Astrocyte (in vitro differentiated cells and primary cell): Measurements from ENCODE around the gene GGCX. TPM values are rescaled to one million over a fixed set of nuclear protein-coding genes. Genes with fewer than 3 reads are reported as not detected.

ENCODE experiments used
- DNase-seq: peaks from one replicate; pipeline ENCODE4 v3.0.0-alpha.2; 2010; ENCODE audit warnings: low read depth
- FAIRE-seq: peaks from 2 replicates; lab custom pipeline; 2011; peaks lifted over from hg19 to GRCh38; lab: Jason Lieb, UNC
- H2AFZ ChIP-seq: 2 replicates; pipeline ENCODE4 v1.6.0; 2012; ENCODE audit warnings: low read depth, low read length, inconsistent platforms
- H3K27ac ChIP-seq: 2 replicates; pipeline ENCODE4 v1.5.1; 2011; ENCODE audit warnings: low read depth, low read length, inconsistent platforms
- H3K27me3 ChIP-seq: 2 replicates; pipeline ENCODE4 v1.6.0; 2011; ENCODE audit warnings: low read length, inconsistent platforms; ENCODE audit not compliant: insufficient read depth
- H3K36me3 ChIP-seq: 2 replicates; pipeline ENCODE4 v1.5.1; 2011; ENCODE audit warnings: low read length, inconsistent platforms; ENCODE audit not compliant: insufficient read depth
- H3K4me1 ChIP-seq: 2 replicates; pipeline ENCODE4 v1.5.1; 2011; ENCODE audit warnings: low read length, inconsistent platforms; ENCODE audit not compliant: insufficient read depth
- H3K4me2 ChIP-seq: 2 replicates; pipeline ENCODE4 v1.6.0; 2012; ENCODE audit warnings: low read length, inconsistent platforms
- H3K4me3 ChIP-seq: 2 replicates; pipeline ENCODE4 v1.5.1; 2011; ENCODE audit warnings: low read depth, mild to moderate bottlenecking, low read length, inconsistent platforms; ENCODE audit not compliant: insufficient read depth
- H3K79me2 ChIP-seq: 2 replicates; pipeline ENCODE4 v1.6.0; 2012; ENCODE audit warnings: mild to moderate bottlenecking, low read length, inconsistent platforms; ENCODE audit not compliant: insufficient read depth
- H3K9ac ChIP-seq: 2 replicates; pipeline ENCODE4 v1.6.0; 2012; ENCODE audit warnings: mild to moderate bottlenecking, low read length, inconsistent platforms
- H3K9me3 ChIP-seq: 2 replicates; pipeline ENCODE4 v1.5.1; 2012; ENCODE audit warnings: low read depth, mild to moderate bottlenecking, low read length, inconsistent platforms; ENCODE audit not compliant: insufficient read depth
- H4K20me1 ChIP-seq: 2 replicates; pipeline ENCODE4 v1.6.0; 2012; ENCODE audit warnings: low read length, inconsistent platforms; ENCODE audit not compliant: insufficient read depth
- H3K27ac Mint-ChIP-seq: one replicate; pipeline ENCODE4 v1.8.0; 2021; ENCODE audit warnings: mild to moderate bottlenecking, mixed read lengths; ENCODE audit not compliant: unreplicated experiment
- H3K27me3 Mint-ChIP-seq: one replicate; pipeline ENCODE4 v1.8.0; 2021; ENCODE audit warnings: low read depth, mixed read lengths; ENCODE audit not compliant: unreplicated experiment
- H3K36me3 Mint-ChIP-seq: one replicate; pipeline ENCODE4 v1.8.0; 2021; ENCODE audit warnings: low read depth, mixed read lengths; ENCODE audit not compliant: unreplicated experiment
- H3K4me1 Mint-ChIP-seq: one replicate; pipeline ENCODE4 v1.8.0; 2021; ENCODE audit warnings: low read depth, mixed read lengths; ENCODE audit not compliant: unreplicated experiment
- H3K4me3 Mint-ChIP-seq: one replicate; pipeline ENCODE4 v1.8.0; 2021; ENCODE audit warnings: mild to moderate bottlenecking, moderate library complexity, mixed read lengths; ENCODE audit not compliant: unreplicated experiment
- H3K9me3 Mint-ChIP-seq: one replicate; pipeline ENCODE4 v1.8.0; 2021; ENCODE audit warnings: mild to moderate bottlenecking, mixed read lengths; ENCODE audit not compliant: unreplicated experiment
- CTCF ChIP-seq: IDR thresholded peaks from 2 replicates; pipeline ENCODE4 v1.5.1; 2011; ENCODE audit warnings: low read depth, mild to moderate bottlenecking, inconsistent platforms, low read length, moderate library complexity; ENCODE audit not compliant: insufficient read depth
- EZH2 ChIP-seq: IDR thresholded peaks from 2 replicates; pipeline ENCODE4 v1.6.1; 2012; ENCODE audit warnings: mild to moderate bottlenecking, low read length, inconsistent platforms; ENCODE audit not compliant: insufficient read depth
- total RNA-seq: library from RNA; stranded (reverse); gene quantifications from 2 replicates; pipeline ENCODE4 v1.2.1, GENCODE V29; 2021

GGCX gene
- total RNA-seq, 1 donor from 2014 or later, result 79.0 TPM

DNA sequence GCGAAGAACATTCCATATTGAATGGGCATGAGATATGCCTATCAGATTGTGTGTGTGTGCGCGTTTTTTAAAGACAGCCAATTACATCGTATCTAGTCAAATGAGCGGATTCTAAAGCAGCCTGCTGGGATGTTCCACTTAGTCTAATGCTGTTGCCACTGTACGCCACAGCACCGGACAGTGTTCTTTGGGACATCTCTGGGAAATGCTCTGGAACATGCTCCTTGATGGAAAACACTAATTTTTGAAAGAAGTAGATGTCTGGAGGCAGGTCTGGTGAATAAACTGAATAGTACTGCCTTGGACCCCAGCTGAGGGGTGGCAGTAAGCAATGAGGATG lies 44.8 kb upstream of the GGCX start:
- H2AFZ ChIP-seq, result no peak overlapping the region
- TF ChIP-seq EZH2, result no peak
- TF ChIP-seq CTCF, result no peak
- H3K9ac ChIP-seq, result peak overlapping the region; percentile 48
- H3K4me3 Mint-ChIP-seq, result no peak overlapping the region
- peaks cover 15% of the 10 kb centered on the region for H3K36me3 ChIP-seq
- peaks cover 4% of the 10 kb centered on the region for H3K36me3 Mint-ChIP-seq
- peaks cover 56% of the 10 kb centered on the region for H3K4me1 Mint-ChIP-seq
- DNase-seq (no peak), FAIRE-seq (no peak)
- peak overlapping the region; percentile 74 for H3K4me2 ChIP-seq
- H3K9me3 ChIP-seq, result no peaks in the 10 kb centered on the region
- H3K27ac Mint-ChIP-seq, result peak overlapping the region; percentile 95
- H3K27me3 ChIP-seq, result no peaks in the 10 kb centered on the region
- no peaks in the 10 kb centered on the region for H3K27me3 Mint-ChIP-seq
- peak overlapping the region; percentile 67 for H3K27ac ChIP-seq
- peaks cover 41% of the 10 kb centered on the region for H3K79me2 ChIP-seq
- H3K4me1 ChIP-seq, result peaks cover 22% of the 10 kb centered on the region
- no peaks in the 10 kb centered on the region for H3K9me3 Mint-ChIP-seq
- H4K20me1 ChIP-seq, result peaks cover 35% of the 10 kb centered on the region
- no peak overlapping the region for H3K4me3 ChIP-seq

GRCh38 chr2:85605406-85606115 lies 44.3 kb upstream of the GGCX start:
- H3K36me3 Mint-ChIP-seq, result peaks cover 4% of the 10 kb centered on the region
- DNase-seq (peak; percentile 97), FAIRE-seq (peak; percentile 34)
- no peaks in the 10 kb centered on the region for H3K27me3 Mint-ChIP-seq
- peak overlapping the region; percentile 74 for H3K4me2 ChIP-seq
- peaks cover 35% of the 10 kb centered on the region for H4K20me1 ChIP-seq
- peaks cover 40% of the 10 kb centered on the region for H3K79me2 ChIP-seq
- H3K27ac Mint-ChIP-seq, result peak overlapping the region; percentile 95
- peak overlapping the region; percentile 67 for H3K27ac ChIP-seq
- H3K9me3 Mint-ChIP-seq, result no peaks in the 10 kb centered on the region
- TF ChIP-seq CTCF (no peak), EZH2 (no peak)
- peak overlapping the region; percentile 70 for H3K4me3 Mint-ChIP-seq
- peaks cover 21% of the 10 kb centered on the region for H3K4me1 ChIP-seq
- no peak overlapping the region for H3K9ac ChIP-seq
- H3K27me3 ChIP-seq, result no peaks in the 10 kb centered on the region
- H3K36me3 ChIP-seq, result peaks cover 15% of the 10 kb centered on the region
- H3K4me1 Mint-ChIP-seq, result peaks cover 56% of the 10 kb centered on the region
- H3K4me3 ChIP-seq, result no peak overlapping the region
- no peak overlapping the region for H2AFZ ChIP-seq
- H3K9me3 ChIP-seq, result no peaks in the 10 kb centered on the region
